GM21360 (cell line): ENCODE data around the gene KCNIP1.
"Not testable (repeated sequence)": the region's sequence is repeated elsewhere in the genome, so short reads cannot be mapped to it uniquely, and the experiment has no call there.

Source experiments
- ATAC-seq: cut with Tn5 transposase; IDR thresholded peaks from one replicate; pipeline ENCODE4 v1.9.1; 2021; ENCODE audit warnings: mild to moderate bottlenecking, moderate library complexity; ENCODE audit not compliant: unreplicated experiment

KCNIP1 gene

DNA sequence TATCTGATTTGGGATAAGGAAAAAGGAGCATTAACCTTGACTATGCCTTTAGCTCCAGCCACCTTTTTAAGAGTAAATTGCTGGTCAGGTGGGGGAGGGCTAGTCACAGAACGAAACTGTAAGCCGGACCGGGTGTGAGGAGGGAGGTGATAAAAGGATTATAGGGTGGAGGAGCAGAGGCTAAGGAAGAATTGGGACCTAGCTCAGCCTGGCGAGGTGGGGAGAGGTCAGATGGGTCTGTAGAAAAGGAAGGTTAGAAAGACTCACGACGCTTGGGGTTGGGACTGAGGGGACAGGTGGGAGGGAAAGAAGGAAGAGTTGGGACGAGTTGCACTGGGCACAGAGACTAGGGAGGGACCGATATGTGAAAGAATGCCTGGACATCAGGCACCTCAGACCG lies 262.0 kb downstream of the KCNIP1 start:
- not testable (repeated sequence) for ATAC-seq

- ATAC-seq: no peak
Measured at GRCh38 chr5:170769246-170769645, 265.4 kb downstream of the KCNIP1 start.

- no peak for ATAC-seq
Measured at GRCh38 chr5:170769898-170770416, 266.1 kb downstream of the KCNIP1 start.

DNA sequence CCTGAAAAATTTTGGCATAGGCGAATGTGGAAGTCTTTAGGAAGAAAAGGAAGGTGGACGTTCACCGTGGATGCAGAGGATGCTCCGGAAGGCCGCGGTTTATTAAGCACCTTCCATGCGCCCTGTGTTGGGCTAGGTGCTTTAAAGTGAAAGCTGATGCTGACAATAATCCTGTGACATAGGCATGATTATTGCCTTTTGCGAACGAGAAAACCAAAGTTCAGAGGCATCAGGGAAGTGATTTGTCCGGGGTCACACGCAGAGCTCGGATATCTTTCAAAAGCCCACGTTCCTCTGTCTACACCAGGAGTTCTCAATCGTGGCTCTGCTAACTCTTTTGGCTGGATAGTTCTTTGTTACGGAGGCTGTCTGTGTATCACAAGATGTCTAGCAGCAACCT lies 267.7 kb downstream of the KCNIP1 start:
- ATAC-seq: no peak

DNA sequence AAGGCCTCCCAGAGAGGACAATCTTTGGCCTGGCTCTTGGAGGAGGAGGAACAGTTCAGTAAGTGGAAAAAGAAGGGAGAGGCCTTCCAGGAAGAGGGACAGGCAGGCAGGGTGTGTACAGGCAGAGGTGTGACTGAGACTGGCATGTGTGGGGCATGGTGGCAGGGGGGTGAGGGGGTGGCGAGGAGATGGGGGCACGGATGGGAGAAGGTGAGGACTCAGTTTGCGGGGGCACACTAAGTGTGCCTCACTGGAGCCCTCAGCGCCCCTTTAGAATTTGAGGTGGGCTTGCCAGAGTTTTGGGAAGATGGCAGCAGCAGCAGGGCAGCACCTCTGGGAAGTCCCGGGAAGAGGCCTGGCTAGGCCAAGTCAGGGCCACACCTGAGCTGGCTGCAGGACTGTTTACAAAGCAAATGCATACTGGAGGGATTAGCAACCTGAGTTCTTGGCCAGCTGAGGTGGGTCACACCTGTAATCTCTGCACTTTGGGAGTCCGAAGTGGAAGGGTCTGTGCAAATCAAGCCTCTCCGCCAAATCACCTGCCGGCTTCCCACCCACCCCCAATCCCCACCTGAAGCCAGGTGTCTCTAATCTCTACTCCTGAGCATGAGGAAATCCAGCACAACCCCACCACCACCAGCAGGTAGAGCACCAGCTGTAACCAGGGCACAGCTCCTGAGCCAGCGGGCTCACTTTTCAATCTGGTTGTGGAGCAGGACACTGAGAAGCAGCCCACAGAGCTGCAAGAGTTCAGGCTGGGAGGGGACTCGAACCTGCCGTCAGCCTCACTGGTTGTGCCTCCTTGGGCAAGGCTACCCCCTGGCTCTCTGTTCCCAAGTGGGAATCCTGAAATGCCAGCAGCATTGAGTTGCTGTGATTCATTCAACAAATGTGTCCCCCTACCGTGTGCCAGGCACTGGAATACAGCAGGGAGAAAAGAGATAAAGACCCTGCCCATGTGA lies 269.5 kb downstream of the KCNIP1 start:
- ATAC-seq: no peak

GRCh38 chr5:170774831-170775230 lies 271.0 kb downstream of the KCNIP1 start:
- no peak for ATAC-seq

DNA sequence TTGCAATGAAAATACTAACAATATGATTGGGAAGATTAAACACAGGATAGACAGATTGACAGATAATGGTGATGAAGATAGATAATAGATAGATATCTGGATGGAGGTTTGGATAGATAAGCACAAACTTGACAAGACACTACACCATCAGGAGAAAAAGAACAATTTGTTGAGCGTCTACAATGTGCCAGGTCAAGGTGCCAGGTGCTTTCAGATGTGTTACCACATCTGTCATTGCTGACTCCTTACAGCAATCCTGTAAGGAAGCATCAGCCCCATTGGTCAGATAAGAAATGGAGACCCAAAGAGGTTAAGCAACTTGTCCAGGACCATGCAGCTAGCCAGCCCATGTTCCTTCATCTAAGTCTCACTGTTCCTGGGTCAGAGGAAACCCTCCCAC lies 278.1 kb downstream of the KCNIP1 start:
- no peak for ATAC-seq

DNA sequence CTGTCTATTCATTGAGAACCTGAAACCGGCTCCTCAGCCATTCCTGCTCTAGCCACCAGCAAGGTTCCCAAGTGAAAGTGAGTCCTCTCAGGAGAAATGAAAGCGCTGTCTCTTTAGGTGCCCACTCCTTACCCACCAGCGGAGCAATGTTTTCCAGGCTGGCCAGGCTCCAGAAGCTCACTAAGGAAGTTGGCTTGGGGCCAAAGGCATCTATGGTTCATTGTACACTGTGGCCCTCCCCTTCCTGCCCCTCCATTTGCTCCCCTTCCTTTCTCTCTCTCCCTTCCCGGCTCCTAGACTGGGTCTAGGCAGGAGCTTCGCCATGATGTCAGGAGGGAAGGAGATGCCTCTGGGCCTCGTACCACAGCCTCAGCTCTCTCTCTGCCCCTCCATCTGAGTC lies 278.6 kb downstream of the KCNIP1 start:
- ATAC-seq: no peak

DNA sequence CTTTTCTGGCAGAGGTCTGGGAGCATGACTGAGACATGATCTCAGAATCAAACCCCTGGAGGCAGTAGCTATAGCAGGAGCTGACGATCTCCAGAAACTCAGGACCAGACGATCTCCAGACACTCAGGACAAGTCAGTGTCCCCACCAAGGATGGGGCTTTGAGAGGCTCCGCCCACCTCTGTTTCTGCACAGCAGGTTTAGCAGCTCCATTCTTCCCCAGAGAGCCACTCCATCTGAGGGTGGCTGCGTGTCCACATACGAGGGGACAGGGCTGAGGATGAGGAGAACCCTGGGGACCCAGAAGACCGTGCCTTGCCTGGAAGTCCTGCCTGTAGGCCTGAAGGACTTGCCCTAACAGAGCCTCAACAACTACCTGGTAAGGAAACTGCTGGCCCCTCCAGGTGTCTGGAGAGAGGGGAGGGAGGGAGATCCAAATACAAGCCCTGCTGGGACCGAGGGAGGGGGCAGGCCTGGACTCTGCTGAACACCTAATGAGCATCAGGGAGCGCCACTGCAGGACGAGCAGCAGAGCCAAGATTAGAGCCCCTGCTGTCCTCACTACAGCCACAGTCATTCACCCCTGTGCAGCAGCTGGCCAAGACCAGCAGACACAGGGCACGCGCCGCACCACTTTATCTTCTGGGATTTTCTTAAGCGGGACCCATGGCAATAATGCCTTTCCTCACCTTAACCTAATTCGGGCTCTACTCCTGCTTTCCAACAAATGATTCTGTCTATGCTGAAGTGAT lies 279.9 kb downstream of the KCNIP1 start, which contains the start of gene GABRP:
TSS of gene GABRP (plus strand) at position 228 of the 750 bp plus-strand sequence. CDS start 4,891 bp downstream, outside the sequence.
- ATAC-seq: no peak

DNA sequence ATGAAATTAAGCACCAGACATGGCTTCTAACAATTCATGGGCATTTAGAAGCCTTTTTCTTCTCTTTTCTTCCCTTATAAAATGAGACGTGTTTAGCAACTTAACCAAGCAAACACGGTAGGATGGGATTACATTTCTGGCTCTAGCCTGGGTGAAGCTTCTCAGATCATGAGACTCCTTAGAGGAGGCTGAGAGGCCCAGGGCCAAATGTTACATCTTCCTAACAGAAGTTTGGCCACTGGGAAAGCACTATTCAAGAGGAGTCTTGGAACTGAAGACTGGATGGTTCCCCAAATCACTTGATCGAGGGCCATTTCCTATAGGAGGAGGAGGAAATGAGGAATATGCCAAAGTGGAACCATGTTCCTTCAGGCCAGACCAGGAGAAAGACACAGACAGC lies 281.6 kb downstream of the KCNIP1 start:
- ATAC-seq: no peak
